Stimulated activated effector memory CD8-positive, alpha-beta T cell treated with anti-CD3 and anti-CD28 coated beads, Interleukin-12 subunit alpha, Interleukin-12 subunit beta, amount 100 ng/mL, for 72 hours (primary cell): ENCODE results near the gene VSNL1.

Experiments
- ATAC-seq: fragments of 150-1000 bp; cut with Tn5 transposase; 2 replicates; pipeline ENCODE4 v1.10.0; 2021
- DNase-seq, 2 donors: peaks; one replicate each; pipeline ENCODE4 v3.0.0; 2021 to 2022; ENCODE audit warnings: low spot score in 2 of 2
- H3K27ac Mint-ChIP-seq: one replicate; pipeline ENCODE4 v1.8.0; 2022; ENCODE audit warnings: mild to moderate bottlenecking, mixed read lengths
- H3K36me3 Mint-ChIP-seq: one replicate; pipeline ENCODE4 v1.8.0; 2022; ENCODE audit warnings: mild to moderate bottlenecking, mixed read lengths
- H3K4me1 Mint-ChIP-seq: one replicate; pipeline ENCODE4 v1.8.0; 2022; ENCODE audit warnings: mixed read lengths
- H3K4me3 Mint-ChIP-seq: one replicate; pipeline ENCODE4 v1.8.0; 2022; ENCODE audit warnings: mild to moderate bottlenecking, mixed read lengths
- H3K9me3 Mint-ChIP-seq: one replicate; pipeline ENCODE4 v1.8.0; 2022; ENCODE audit warnings: mixed read lengths

Gene VSNL1

DNA sequence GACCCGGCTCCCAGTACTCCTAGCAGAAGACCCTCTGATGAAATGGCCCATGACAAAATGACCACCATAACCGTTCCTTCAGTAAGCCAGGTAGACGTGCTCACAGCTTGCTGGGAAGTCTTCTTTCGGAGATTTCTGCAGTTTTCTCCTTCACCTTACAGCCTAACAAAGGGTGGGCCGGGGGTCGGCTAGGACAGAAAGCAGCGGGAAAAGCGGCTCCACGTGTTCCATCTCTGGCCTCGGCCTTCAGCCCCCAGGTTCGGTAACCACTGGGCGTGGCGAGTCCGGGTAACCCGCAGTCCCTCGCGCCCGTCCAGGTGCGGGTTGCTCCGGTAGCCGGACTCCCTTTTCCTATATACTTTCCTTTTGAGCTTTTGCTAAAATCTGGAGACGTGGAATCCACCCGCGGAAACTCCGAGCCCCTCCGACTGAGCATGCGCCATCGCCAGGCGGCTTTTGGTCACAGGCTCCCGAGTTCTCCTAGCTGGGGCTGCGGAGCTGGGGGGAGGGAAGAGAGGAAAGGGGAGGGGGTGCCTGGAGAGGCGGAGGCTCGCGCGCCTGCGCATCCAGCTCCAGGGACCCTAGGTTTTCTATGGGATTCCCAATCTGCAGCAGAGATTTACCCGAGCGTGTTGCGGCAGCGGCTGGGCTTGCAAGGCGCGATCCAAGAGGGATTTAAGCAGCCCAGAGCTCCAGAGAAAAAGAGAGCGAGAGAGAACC, at the start of gene VSNL1:
Gene VSNL1 (plus strand): TSS at position 604 of the 720 bp plus-strand sequence. CDS start 51,379 bp downstream, outside the sequence.
- DNase-seq (no peak), ATAC-seq (no peak)
- Mint-ChIP-seq H3K4me3 (no peak within 1 kb of the TSS), H3K9me3 (peaks cover 5% of the 10 kb centered on the region), H3K36me3 (no peaks in the 10 kb centered on the region), H3K4me1 (no peaks in the 10 kb centered on the region), H3K27ac (no peak within 1 kb of the TSS)

DNA sequence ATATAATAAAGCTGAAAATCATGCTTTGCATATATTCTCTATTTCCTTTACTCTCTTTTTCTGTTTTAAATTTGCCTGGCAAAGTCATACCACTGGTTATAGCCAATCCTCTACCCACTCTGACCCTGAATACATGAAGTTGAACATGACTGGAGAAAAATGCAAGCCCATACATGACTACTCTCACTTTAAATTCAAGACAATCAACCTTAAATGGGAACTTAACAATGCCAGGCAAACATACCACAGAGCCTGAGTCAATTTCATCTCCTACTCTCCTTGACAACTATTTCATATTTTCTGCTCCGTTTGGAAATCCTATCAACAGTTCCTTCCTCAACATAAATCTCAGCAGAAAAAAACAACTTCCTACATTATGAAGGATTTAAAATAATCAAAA, 44.9 kb upstream of the VSNL1 start:
- no peak overlapping the region for H3K27ac Mint-ChIP-seq
- H3K9me3 Mint-ChIP-seq = peaks cover 3% of the 10 kb centered on the region
- H3K4me1 Mint-ChIP-seq = no peaks in the 10 kb centered on the region
- H3K36me3 Mint-ChIP-seq = no peaks in the 10 kb centered on the region
- H3K4me3 Mint-ChIP-seq = no peak overlapping the region
- DNase-seq = no peak
- no peak for ATAC-seq

DNA sequence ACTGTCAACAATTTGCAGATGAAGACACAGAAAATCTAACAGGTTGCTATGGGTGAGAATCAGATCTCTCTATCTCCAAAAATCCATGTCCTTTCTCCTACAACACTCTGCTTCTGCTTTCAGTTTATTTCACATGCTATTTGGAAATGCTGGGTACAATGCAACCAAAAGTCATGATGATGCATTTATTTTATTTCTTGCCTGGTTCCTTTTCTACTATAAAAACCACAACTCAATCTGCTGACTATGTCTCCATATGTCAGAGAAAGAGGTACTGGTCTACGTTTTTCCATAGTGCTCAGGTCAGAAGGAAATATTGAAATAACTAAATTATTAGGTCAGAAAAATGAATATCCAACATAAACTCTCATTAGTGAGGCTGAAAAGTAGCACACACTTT, 42.8 kb upstream of the VSNL1 start:
- H3K9me3 Mint-ChIP-seq = no peaks in the 10 kb centered on the region
- no peaks in the 10 kb centered on the region for H3K4me1 Mint-ChIP-seq
- no peaks in the 10 kb centered on the region for H3K36me3 Mint-ChIP-seq
- ATAC-seq (no peak), DNase-seq (no peak)
- no peak overlapping the region for H3K27ac Mint-ChIP-seq
- H3K4me3 Mint-ChIP-seq = no peak overlapping the region

DNA sequence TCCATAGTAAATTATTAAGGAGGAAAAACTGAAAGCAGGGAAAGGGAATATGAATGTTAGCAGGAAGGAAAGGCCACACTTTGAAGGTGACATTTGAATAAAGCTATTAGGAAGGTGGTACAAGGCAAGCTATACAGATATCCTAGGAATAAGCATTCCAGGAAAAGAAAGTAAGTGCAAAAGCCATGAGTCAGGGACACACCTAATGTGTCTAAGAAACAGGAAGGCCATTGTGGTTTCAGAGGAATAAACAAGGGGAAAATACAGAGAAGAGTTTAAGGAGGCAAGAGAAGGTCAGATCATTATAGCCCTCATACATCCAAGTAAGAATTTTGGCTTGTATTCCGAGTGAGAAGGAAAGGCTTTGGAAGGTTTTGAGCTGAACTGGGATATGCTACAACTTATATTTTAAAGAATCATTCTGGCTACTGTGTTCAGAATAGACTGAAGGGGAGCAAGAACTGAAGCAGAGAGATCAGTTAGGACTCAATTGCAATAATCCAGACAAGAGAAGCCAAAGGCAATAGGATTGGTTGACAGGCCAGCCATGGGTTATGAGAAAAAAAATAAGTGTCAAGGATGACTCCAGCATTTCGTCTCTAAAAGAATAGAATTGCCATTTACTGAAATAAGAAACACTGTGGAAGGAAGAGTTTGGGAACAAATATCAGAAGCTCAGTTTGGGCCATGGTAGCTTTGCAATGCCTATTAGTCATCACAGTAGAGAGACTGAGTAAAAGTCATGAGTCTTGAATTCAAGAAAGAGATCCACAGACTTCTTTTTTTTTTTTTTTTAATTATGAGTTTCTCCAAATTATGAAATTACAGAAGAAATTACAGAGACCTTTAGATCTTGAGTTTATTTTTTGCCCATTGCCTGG, 33.5 kb upstream of the VSNL1 start:
- H3K27ac Mint-ChIP-seq = no peak overlapping the region
- no peak for DNase-seq
- no peak overlapping the region for H3K4me3 Mint-ChIP-seq
- no peaks in the 10 kb centered on the region for H3K36me3 Mint-ChIP-seq
- no peak for ATAC-seq
- no peaks in the 10 kb centered on the region for H3K4me1 Mint-ChIP-seq
- peaks cover 6% of the 10 kb centered on the region for H3K9me3 Mint-ChIP-seq

DNA sequence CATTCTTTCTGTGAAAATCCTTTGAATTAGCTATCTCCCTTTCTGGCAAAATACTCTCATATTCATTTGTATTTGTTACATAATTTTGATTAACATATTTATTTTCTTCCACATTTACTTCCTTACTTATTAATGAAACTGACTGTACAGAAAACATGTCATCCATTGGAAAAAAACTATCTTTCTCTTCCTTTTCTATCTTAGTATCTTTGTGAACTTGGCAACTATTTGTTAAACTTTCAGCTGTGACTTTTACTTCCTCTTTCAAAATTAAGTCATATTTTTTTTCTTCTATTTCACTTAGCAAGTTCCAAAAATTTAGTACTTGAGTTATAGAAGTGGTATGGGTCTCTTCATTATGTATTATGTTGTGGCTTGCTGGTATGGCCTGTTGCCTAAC, 24.8 kb upstream of the VSNL1 start:
- Mint-ChIP-seq H3K4me3 (no peak overlapping the region), H3K27ac (no peak overlapping the region), H3K9me3 (peaks cover 3% of the 10 kb centered on the region), H3K36me3 (no peaks in the 10 kb centered on the region), H3K4me1 (no peaks in the 10 kb centered on the region)
- DNase-seq (no peak), ATAC-seq (no peak)

DNA sequence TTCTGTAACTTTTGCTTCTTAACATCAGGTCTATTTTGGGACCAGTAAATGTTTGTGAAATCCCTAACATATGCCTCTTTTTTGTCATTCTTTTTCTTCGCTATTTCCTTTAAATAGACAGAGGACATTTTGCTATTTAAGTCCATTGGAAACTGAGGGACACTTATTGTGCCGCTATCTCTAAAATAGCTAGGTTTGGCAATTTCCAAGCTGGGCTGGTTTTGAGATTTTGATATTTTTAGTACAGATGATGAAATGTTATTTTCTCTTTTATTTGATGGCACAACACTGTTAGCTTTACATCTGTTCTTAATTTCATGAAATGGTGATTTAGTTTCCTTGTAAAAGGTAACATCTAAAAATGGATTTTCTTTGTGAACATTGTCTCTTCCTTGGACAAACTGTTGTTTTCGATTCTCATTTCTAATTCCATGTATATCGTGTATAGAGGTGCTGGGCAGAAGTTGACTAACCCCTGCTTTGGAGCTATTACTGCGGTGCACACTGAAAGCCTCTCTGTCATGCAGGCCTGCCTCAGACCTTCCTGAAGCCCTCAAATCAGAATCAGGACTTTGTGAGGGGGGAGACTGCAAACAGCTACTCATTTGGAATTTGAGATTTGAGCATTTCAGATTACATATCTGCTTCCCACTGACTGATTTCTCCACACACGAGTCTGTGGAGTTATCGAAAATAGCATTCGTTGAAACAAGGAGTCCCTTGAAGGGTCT, 22.9 kb upstream of the VSNL1 start:
- Mint-ChIP-seq H3K9me3 (peaks cover 3% of the 10 kb centered on the region), H3K27ac (no peak overlapping the region), H3K4me1 (no peaks in the 10 kb centered on the region), H3K36me3 (no peaks in the 10 kb centered on the region), H3K4me3 (no peak overlapping the region)
- ATAC-seq (no peak), DNase-seq (no peak)

DNA sequence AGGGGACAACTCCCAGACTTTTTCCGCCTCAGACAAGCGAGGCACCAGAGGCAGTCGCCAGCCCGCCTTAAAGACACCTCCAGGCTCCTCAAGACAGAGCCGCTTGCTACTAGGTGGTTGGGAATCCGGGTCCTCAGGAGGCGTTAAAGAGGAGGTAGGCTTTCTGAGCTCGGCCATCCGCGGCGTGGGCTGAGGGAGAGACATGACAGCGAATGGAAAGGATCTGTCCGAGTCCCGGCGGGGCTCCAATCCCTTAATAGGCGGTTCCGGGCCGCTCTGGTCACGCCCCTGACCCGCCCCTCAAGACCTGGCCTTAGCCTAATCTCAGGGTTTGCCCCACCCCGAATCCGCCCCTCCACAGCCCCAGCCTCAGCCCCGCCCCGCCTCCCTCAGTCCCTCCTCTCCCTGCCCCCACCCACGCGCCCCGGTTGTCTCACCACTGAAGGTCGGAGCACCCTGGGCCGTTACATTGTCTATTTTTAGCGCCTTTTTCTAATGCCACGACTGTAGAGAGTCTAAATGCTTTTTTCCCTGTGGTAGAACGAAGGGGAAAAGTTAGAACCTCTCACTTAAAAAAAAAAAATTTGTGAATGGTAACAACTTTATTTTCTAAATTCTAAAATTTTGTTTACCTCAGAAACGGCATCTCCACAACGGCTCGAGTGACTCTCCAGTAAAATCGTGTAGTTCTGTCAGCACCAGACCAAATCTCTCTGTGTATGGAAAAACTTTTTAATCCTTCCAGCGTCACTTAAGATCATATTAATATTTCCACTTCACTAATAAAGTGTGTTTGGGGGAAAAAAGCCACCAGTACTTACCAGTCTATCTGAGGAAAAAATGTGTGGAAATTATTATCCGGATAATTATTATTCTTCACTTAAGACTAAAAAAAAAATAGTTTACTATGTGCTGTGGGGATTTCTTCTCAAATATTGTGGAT, 22.0 kb upstream of the VSNL1 start, which contains the start of gene RAD51AP2:
Gene RAD51AP2 (minus strand): TSS at position 229 of the 943 bp plus-strand sequence. CDS start 25 bp downstream, at position 204.
- no peak within 1 kb of the TSS for H3K4me3 Mint-ChIP-seq
- no peaks in the 10 kb centered on the region for H3K4me1 Mint-ChIP-seq
- no peaks in the 10 kb centered on the region for H3K36me3 Mint-ChIP-seq
- DNase-seq (no peak), ATAC-seq (peak; percentile 32)
- no peak within 1 kb of the TSS for H3K27ac Mint-ChIP-seq
- H3K9me3 Mint-ChIP-seq = peaks cover 3% of the 10 kb centered on the region

DNA sequence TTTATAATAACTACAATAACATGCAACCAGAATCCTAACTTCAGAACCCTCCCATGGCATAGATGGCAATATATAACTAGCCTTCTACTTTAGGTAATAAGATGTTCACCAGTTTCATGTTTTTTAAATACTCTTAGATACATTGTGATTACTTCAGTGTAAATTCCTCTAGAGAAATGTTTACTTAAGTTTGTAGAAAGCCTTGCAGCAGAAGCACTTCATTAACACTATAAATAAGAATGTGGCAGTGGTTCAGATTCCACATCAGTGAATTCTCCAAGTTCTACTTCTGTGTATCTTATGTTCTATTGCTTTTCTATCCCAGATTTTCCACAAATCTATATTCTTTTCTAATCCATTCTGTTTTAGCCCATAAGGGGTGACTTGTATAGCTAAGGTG, 21.0 kb upstream of the VSNL1 start:
- ATAC-seq = no peak
- H3K4me1 Mint-ChIP-seq = no peaks in the 10 kb centered on the region

DNA sequence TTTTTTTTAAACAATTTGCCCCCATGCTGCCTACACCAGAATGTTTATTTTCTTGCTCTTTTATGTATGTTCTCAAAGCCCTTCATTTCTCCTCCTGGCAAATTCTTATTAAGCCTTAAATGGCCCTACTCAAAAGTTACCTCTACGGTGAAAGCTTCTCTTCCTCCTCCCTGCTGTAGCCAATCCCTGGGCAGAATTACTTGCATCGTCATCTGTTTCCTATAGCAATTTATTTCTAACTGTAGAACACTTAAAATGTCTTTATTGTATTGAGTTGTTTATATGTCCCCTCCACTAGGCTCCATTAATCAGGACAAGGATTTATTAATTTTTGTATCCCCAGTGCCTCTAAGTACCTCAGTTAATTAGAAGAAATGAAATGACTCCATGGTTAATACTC, 19.7 kb upstream of the VSNL1 start:
- Mint-ChIP-seq H3K27ac (no peak overlapping the region), H3K36me3 (no peaks in the 10 kb centered on the region), H3K4me1 (no peaks in the 10 kb centered on the region), H3K4me3 (no peak overlapping the region), H3K9me3 (peaks cover 6% of the 10 kb centered on the region)
- DNase-seq (no peak), ATAC-seq (no peak)

More for the DNA sequence above, 21.0 kb upstream of the VSNL1 start:
- H3K27ac Mint-ChIP-seq = no peak overlapping the region
- no peak overlapping the region for H3K4me3 Mint-ChIP-seq
- no peak for DNase-seq
- H3K36me3 Mint-ChIP-seq = no peaks in the 10 kb centered on the region
- peaks cover 3% of the 10 kb centered on the region for H3K9me3 Mint-ChIP-seq

DNA sequence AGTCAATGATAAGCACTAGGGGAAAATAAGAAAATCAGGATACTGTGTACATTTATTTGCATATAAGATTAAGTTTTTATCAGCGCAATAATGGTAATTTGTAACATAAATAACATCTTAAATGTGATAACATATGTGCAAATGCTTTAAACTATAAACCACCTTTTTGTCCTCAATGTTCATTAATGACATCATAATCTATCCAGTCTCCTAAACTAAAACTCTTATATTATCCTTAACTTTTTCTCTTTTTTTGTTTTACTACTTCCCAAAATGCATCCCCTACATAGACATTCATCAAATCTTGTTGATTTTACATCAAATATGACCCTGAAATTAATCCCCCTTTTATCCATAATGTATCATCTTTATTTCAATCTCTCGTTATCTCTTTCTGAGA, 18.9 kb upstream of the VSNL1 start:
- no peak for DNase-seq
- Mint-ChIP-seq H3K4me3 (no peak overlapping the region), H3K4me1 (no peaks in the 10 kb centered on the region), H3K9me3 (peaks cover 6% of the 10 kb centered on the region), H3K36me3 (no peaks in the 10 kb centered on the region), H3K27ac (no peak overlapping the region)
- no peak for ATAC-seq

DNA sequence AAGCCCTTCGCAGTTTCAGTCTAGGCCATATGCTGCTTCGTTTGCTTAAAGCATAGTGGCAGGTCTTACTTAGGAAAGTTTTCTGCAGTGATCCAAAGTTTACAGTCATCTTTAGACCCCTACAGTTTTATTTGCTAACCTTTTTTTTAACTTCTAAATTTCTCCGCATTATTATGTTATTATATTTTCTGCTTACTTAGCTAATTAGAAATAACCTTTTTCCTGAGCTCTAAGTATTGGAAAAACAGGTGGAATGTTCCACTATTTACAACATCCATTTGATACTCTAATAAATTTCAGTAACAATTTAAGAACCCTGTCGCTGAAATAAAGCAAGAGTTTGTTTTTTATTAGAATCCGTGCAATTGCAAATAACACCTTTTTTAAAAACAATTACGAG, 18.2 kb upstream of the VSNL1 start:
- H3K27ac Mint-ChIP-seq = no peak overlapping the region
- H3K36me3 Mint-ChIP-seq = no peaks in the 10 kb centered on the region
- no peak overlapping the region for H3K4me3 Mint-ChIP-seq
- H3K4me1 Mint-ChIP-seq = no peaks in the 10 kb centered on the region
- ATAC-seq (no peak), DNase-seq (no peak)
- H3K9me3 Mint-ChIP-seq = peaks cover 6% of the 10 kb centered on the region

DNA sequence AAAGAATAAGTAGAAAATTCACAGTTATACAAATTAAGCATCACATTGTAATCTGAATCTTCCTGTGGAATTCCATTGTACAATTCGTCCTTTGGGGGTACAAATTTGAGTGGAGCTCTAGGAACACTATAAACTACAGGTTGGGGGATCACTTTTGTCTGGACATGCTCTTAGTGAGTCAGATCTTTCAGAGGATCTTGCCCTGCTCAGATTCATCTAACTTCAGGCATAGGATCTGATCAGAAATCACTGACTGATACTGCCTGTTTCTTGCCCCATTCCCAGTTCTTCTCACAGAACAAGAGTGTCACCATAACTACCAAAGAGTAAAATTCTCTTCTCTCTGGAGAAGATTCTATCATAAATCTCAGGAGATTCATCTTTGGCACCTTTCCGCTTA, 10.7 kb upstream of the VSNL1 start:
- Mint-ChIP-seq H3K4me3 (no peak overlapping the region), H3K27ac (no peak overlapping the region), H3K4me1 (no peaks in the 10 kb centered on the region), H3K9me3 (peaks cover 5% of the 10 kb centered on the region), H3K36me3 (no peaks in the 10 kb centered on the region)
- no peak for DNase-seq
- ATAC-seq = no peak

DNA sequence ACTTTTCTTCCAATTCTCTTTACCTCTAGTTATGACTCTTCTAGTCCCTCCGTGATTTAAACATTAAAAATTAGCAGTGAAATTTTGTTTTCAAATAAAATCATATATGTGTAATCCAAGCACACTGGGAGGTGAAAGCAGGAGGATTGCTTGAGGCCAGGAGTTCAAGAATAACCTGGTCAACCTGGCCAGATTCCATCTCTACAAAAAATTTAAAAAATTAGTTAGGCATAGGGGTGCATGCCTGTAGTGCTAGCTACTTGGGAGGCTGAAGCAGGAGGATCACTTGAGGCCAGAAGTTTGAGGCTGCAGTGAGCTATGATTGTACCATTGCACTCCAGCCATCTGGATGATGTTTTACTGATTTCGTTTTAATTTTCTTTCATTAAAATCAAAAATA, 7.0 kb upstream of the VSNL1 start:
- peaks cover 11% of the 10 kb centered on the region for H3K9me3 Mint-ChIP-seq
- no peaks in the 10 kb centered on the region for H3K36me3 Mint-ChIP-seq
- H3K4me3 Mint-ChIP-seq = no peak overlapping the region
- H3K27ac Mint-ChIP-seq = no peak overlapping the region
- no peak for ATAC-seq
- no peaks in the 10 kb centered on the region for H3K4me1 Mint-ChIP-seq
- DNase-seq = no peak

DNA sequence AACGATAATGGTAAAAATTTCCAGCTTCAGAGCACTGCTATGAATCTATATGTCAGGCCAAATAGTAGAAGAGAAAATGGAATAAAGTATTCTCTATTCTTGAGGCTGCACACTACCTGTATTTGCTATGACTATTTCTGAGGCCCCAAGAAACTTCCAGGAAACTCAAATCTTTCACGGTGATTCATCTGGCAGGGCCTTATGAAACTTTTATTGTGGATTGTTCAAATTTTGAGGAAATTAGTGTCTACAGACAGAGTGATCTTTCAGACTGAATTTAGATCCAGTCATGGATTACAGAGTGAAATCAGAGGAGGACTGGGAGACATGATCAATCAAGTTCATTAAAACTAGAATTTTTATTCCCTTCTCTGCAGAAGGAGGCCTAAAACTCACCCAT, 4.1 kb upstream of the VSNL1 start:
- no peak overlapping the region for H3K27ac Mint-ChIP-seq
- no peaks in the 10 kb centered on the region for H3K36me3 Mint-ChIP-seq
- no peaks in the 10 kb centered on the region for H3K4me1 Mint-ChIP-seq
- DNase-seq (no peak), ATAC-seq (no peak)
- H3K9me3 Mint-ChIP-seq = peaks cover 11% of the 10 kb centered on the region
- H3K4me3 Mint-ChIP-seq = no peak overlapping the region
